Stimulated activated CD4-positive, alpha-beta T cell treated with anti-CD3 and anti-CD28 coated beads, Interleukin-12 subunit alpha, Interleukin-12 subunit beta, amount 100 ng/mL, for 4 hours (primary cell): ENCODE data around the gene IL20.
"Not testable (repeated sequence)": the region's sequence is repeated elsewhere in the genome, so short reads cannot be mapped to it uniquely, and the experiment has no call there.

Experiments
- DNase-seq: peaks from one replicate; pipeline ENCODE4 v3.0.0-alpha.2; 2020

IL20 gene

GRCh38 chr1:206846487-206846886 is 18.9 kb upstream of the IL20 start:
- DNase-seq: no peak

- DNase-seq: no peak
These were observed 18.0 kb upstream of the IL20 start for GRCh38 chr1:206847337-206847834.

- no peak for DNase-seq
These were observed 17.5 kb upstream of the IL20 start for GRCh38 chr1:206847946-206848345.

- DNase-seq: no peak
These were observed 15.0 kb upstream of the IL20 start for GRCh38 chr1:206850401-206850800.

GRCh38 chr1:206851341-206852010 is 13.9 kb upstream of the IL20 start:
- DNase-seq: no peak

GRCh38 chr1:206852662-206853061 is 12.8 kb upstream of the IL20 start:
- DNase-seq: not testable (repeated sequence)

- not testable (repeated sequence) for DNase-seq
These were observed 11.7 kb upstream of the IL20 start for GRCh38 chr1:206853696-206854095.

- no peak for DNase-seq
These were observed 10.9 kb upstream of the IL20 start for GRCh38 chr1:206854401-206855129.

GRCh38 chr1:206855859-206856258 is 9.6 kb upstream of the IL20 start:
- DNase-seq: no peak

- no peak for DNase-seq
These were observed 8.6 kb upstream of the IL20 start for GRCh38 chr1:206856674-206857464.

- no peak for DNase-seq
These were observed 6.3 kb upstream of the IL20 start for GRCh38 chr1:206859082-206859521.

GRCh38 chr1:206860165-206860564 is 5.3 kb upstream of the IL20 start:
- DNase-seq: no peak

GRCh38 chr1:206863266-206863665 is 2.2 kb upstream of the IL20 start:
- DNase-seq: no peak

GRCh38 chr1:206866062-206866461 is 639 bp downstream of the IL20 start:
- no peak for DNase-seq

- no peak for DNase-seq
These were observed 1.8 kb downstream of the IL20 start for GRCh38 chr1:206867239-206867638.

GRCh38 chr1:206867716-206868115 is 2.3 kb downstream of the IL20 start:
- DNase-seq: no peak

- no peak for DNase-seq
These were observed 2.8 kb downstream of the IL20 start for GRCh38 chr1:206868264-206868663.

- no peak for DNase-seq
These were observed 6.7 kb downstream of the IL20 start for GRCh38 chr1:206872139-206872538.

GRCh38 chr1:206873603-206874188 is 8.3 kb downstream of the IL20 start:
- no peak for DNase-seq

GRCh38 chr1:206875752-206876377 is 10.4 kb downstream of the IL20 start:
- no peak for DNase-seq

- no peak for DNase-seq
These were observed 13.0 kb downstream of the IL20 start for GRCh38 chr1:206878456-206878855.

GRCh38 chr1:206880314-206880713 is 14.9 kb downstream of the IL20 start:
- DNase-seq: no peak

- DNase-seq: no peak
These were observed 17.1 kb downstream of the IL20 start for GRCh38 chr1:206882555-206882954.
